Transverse colon (tissue), 4 donors: ENCODE results near the gene XIST. TPM values are rescaled to one million over a fixed set of nuclear protein-coding genes. Genes with fewer than 3 reads are reported as not detected.

ENCODE experiments used
- DNase-seq: peaks from one replicate; pipeline ENCODE4 v3.0.0-alpha.2; 2019
- H3K27ac ChIP-seq, 4 donors: fragments of 200-600 bp; sonication (generic); 2 replicates each; pipeline ENCODE4 v1.5.1; 2016 to 2018; ENCODE audit warnings: inconsistent platforms in 4 of 4
- H3K27me3 ChIP-seq: fragments of 200-600 bp; sonication (generic); 2 replicates; pipeline ENCODE4 v1.5.1; 2017; ENCODE audit warnings: inconsistent platforms
- H3K36me3 ChIP-seq, 4 donors: fragments of 200-600 bp; sonication (generic); 2 replicates each; pipeline ENCODE4 v1.5.1; 2017 to 2019; ENCODE audit warnings: inconsistent platforms in 4 of 4
- H3K4me1 ChIP-seq, 4 donors: fragments of 200-600 bp; sonication (generic); 2 replicates each; pipeline ENCODE4 v1.5.1; 2017 to 2020; ENCODE audit warnings: inconsistent platforms in 4 of 4
- H3K4me3 ChIP-seq, 4 donors: fragments of 200-600 bp; sonication (generic); 1 replicate in 1 of 4; 2 replicates in 3 of 4; pipeline versions ENCODE4 v1.5.1 to v1.6.1; 2017 to 2019; ENCODE audit warnings: inconsistent platforms in 4 of 4
- H3K9me3 ChIP-seq, 2 donors: fragments of 200-600 bp; sonication (generic); 2 replicates each; pipeline ENCODE4 v1.5.1; 2017 to 2019; ENCODE audit warnings: inconsistent platforms in 2 of 2
- CTCF ChIP-seq, 5 experiments: fragments of 200-600 bp in 3 of 5; fragments of 450-650 bp in 2 of 5; sonication (generic) in 3 of 5; IDR thresholded peaks; 1 replicate in 2 of 5; 2 replicates in 3 of 5; pipeline ENCODE4 v1.5.1; 2016 to 2017; ENCODE audit warnings: antibody characterized with exemption in 5 of 5, inconsistent platforms in 3 of 5, mild to moderate bottlenecking in 2 of 5, moderate library complexity in 1 of 5
- EP300 ChIP-seq: sonication (generic); formaldehyde crosslinking; IDR thresholded peaks from one replicate; pipeline ENCODE4 v1.6.1; 2017; ENCODE audit warnings: antibody characterized with exemption, low read depth
- POLR2A ChIP-seq: fragments of 450-650 bp; IDR thresholded peaks from one replicate; pipeline ENCODE4 v1.6.1; 2016; ENCODE audit warnings: antibody characterized with exemption, mild to moderate bottlenecking, moderate library complexity
- POLR2AphosphoS5 ChIP-seq, 3 donors: sonication (generic); formaldehyde crosslinking; IDR thresholded peaks; one replicate each; pipeline ENCODE4 v1.6.1; 2016; ENCODE audit warnings: antibody characterized with exemption in 3 of 3
- WGBS, 2 donors: methylation state at CpG; one replicate each; pipeline ENCODE4 v1.1.5; 2018; ENCODE audit warnings: low coverage in 1 of 2; 5-methylcytosine and 5-hydroxymethylcytosine counted together
- in situ Hi-C, 4 donors: fragments of 200-750 bp; cut with MboI; loops; one replicate each; pipeline versions ENCODE4 v1.15.0 to v1.15.1; 2017; ENCODE audit warnings: low sequenced_read_pairs in 3 of 4, low pct_ligation_motif_present in 1 of 4, low pct_unique_long_range_greater_than_20kb in 1 of 4
- intact Hi-C: fragments of 100-400 bp; cut with DNase I; formaldehyde crosslinking; loops from one replicate; pipeline ENCODE4 v1.15.1; 2023; ENCODE audit warnings: low total_unique reads
- total RNA-seq, 4 donors: library from RNA; depleted of rRNA; stranded (reverse); fragments of >200 nt; gene quantifications; one replicate each; pipeline ENCODE4 v1.1.0, GENCODE V29; 2016

Gene XIST
- total RNA-seq, 4 donors from 2014 or later, result 0.27 to 709 (median 242) TPM

DNA sequence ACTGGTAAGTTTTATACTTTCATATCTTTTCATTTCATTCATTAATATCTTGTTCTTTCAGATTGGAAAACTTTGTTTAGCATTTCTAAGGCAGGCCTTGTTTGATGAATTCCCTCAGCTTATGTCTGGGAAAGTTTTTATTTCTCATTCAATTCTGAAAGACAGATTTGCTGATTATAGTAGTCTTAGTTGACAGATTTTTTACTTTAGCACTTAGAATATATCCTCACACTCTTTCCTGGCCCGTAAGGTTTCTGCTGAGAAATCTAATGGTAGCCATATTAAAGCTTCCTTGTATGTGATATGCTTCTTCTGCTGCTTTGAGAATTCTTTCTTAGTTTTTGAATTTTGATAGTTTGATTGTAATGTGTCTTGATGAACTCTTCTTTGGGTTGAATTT, 7.1 kb upstream of the XIST start:
- no peak for DNase-seq
- Histone ChIP-seq H3K36me3 (no peaks in the 10 kb centered on the region), H3K27me3 (no peaks in the 10 kb centered on the region), H3K4me1 (no peaks in the 10 kb centered on the region), H3K4me3 (no peak overlapping the region), H3K9me3 (no peaks in the 10 kb centered on the region), H3K27ac (no peak overlapping the region)
- no peak for TF ChIP-seq POLR2AphosphoS5 (IDR thresholded peaks at IDR 0.05)
- no peak for TF ChIP-seq EP300
- no peak for TF ChIP-seq CTCF (IDR thresholded peaks at IDR 0.05)
- no peak for TF ChIP-seq POLR2A
- 83% methylated on average over 1 of the region's 1 CpG; no CpG with 5 or more reads in 1 of the 2 donors for WGBS, 2 donors
- intact Hi-C loops, result loop anchor here (5.0 to 10.0 kb wide), 2 partner anchors 273 to 485 kb away; no protein-coding TSS in a partner anchor
- in situ Hi-C loops, result loop anchor here (5.0 to 25.0 kb wide), 8 partner anchors 155 to 703 kb away; no protein-coding TSS in a partner anchor

DNA sequence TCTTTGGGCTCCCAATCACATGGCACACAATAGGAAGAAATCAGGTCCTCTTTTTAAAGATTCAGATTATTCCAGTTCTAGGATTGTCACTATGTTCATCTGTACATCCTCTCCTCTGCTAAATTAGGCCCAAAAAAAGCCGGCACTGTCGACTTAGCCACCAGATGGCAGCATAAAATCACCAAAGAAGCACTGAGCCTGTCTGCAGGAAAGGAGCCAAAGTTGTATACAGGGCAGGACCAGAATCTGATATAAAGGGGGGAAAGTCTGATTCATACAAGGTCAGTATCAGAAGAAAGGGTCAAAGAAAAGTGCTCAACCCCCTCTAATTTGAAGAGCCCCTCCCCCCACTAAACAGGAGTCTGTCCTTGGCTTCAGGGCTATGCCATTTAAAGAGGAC, 3.0 kb upstream of the XIST start:
- Histone ChIP-seq H3K9me3 (no peaks in the 10 kb centered on the region), H3K27ac (no peak overlapping the region), H3K4me3 (no peak overlapping the region), H3K4me1 (no peaks in the 10 kb centered on the region), H3K27me3 (no peaks in the 10 kb centered on the region), H3K36me3 (no peaks in the 10 kb centered on the region)
- DNase-seq, result peak; percentile 74
- no peak for TF ChIP-seq POLR2AphosphoS5 (IDR thresholded peaks at IDR 0.05)
- no peak for TF ChIP-seq POLR2A
- TF ChIP-seq EP300, result no peak
- peak; percentile 55 to 78 (median 56) for TF ChIP-seq CTCF (IDR thresholded peaks at IDR 0.05)
- in situ Hi-C loops, result loop anchor here (5.0 to 25.0 kb wide), 8 partner anchors 159 to 707 kb away; no protein-coding TSS in a partner anchor
- intact Hi-C loops, result loop anchor here (2.0 to 10.0 kb wide), 3 partner anchors 159 to 489 kb away; no protein-coding TSS in a partner anchor
- WGBS, 2 donors, result 1% methylated on average over 2 of the region's 2 CpGs; no CpG with 5 or more reads in 1 of the 2 donors

GRCh38 chrX:73852022-73852421, 492 bp downstream of the XIST start:
- in situ Hi-C loops, result loop anchor here (5.0 to 25.0 kb wide), 8 partner anchors 163 to 710 kb away; no protein-coding TSS in a partner anchor
- WGBS, 2 donors, result 53% methylated on average over 19 of the region's 19 CpGs; no CpG with 5 or more reads in 1 of the 2 donors

More at GRCh38 chrX:73852022-73852421, 492 bp downstream of the XIST start:
- intact Hi-C loops, result loop anchor here (10.0 kb wide), 1 partner anchor 493 kb away; no protein-coding TSS in a partner anchor
- Histone ChIP-seq H3K4me1 (no peaks in the 10 kb centered on the region), H3K36me3 (no peaks in the 10 kb centered on the region), H3K4me3 (peak overlapping the region in 2 of 4 donors; percentile 39 to 43), H3K9me3 (no peaks in the 10 kb centered on the region), H3K27ac (peak overlapping the region in 2 of 4 donors; percentile 80 to 86), H3K27me3 (no peaks in the 10 kb centered on the region)
- TF ChIP-seq EP300 (no peak), POLR2AphosphoS5 (IDR thresholded peaks at IDR 0.05) (no peak), POLR2A (no peak), CTCF (IDR thresholded peaks at IDR 0.05) (no peak)
- no peak for DNase-seq
